ENCODE results near the gene SCGB1A1.
A peak's percentile ranks its signal among the peaks of the same experiment; 100 is the strongest.
"Not testable (repeated sequence)": the region's sequence is repeated elsewhere in the genome, so short reads cannot be mapped to it uniquely, and the experiment has no call there.

The SCGB1A1 gene, protein sequence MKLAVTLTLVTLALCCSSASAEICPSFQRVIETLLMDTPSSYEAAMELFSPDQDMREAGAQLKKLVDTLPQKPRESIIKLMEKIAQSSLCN

DNA sequence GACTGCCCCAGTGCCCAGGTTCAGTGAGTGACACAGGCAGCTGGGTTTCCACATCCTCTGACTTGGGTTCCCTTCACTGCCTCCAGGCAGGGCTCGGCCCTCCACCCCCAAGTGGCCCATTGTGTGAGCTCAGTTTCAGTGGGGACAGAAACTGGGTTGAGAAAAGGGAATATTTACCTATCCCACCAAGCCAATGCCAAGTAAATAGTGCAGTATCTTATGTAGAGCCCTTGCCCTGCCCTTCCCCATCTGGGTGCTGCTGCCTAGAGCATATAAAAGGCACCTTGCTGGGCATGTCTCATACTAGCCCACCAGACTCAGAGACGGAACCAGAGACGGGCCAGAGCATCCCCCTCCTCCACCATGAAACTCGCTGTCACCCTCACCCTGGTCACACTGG is at the start of gene SCGB1A1:
Gene SCGB1A1 (plus strand): TSS at position 301 of the 400 bp plus-strand sequence. CDS start 63 bp downstream, at position 364.
- no peak for DNase-seq

DNA sequence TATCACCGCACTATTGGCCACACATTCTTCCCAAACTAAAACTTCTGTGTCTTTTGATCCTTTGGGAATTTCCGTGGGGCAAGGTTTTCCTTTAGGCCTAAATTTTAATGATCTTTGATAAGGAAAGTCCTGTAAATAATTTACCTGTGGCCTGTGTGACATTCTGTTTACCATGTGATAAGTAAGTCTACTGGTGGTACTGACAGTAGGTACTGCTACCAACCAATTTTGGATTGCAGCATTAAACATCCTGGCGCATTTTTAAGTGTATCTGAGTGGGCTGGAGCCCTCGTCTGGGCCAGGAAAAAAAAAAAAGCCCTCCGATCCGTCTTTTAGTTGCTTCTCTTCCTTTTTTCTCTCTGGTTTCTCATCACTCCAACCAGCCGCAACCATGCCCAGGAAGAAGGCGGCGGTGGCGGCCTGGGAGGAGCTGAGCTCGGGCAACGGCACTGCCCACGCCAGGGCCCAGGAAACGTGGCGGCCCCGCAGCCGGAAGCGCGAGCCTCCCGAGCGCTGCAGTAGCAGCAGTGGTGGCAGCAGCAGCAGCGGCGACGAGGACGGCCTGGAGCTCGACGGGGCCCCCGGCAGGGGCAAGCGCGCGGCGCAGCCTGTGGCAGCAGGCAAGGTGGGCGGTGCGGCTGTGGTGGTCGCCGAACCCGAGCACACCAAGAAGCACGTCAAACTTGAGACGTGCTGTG is 47.9 kb upstream of the SCGB1A1 start:
- DNase-seq: no peak

DNA sequence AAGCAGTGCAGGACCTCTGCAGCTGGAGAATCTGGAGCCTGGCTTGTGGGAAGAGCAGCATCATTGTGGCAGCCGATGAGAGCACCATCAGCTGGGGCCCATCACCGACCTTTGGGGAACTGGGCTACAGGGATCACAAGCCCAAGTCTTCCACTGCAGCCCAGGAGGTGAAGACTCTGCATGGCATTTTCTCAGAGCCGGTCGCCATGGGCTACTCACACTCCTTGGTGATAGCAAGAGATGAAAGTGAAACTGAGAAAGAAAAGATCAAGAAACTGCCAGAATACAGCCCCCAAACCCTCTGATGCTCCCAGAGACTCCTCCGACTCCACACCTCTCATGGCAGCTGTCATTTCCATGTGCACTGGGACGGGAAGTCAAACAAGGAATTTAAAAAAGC is 46.0 kb upstream of the SCGB1A1 start:
- no peak for DNase-seq

DNA sequence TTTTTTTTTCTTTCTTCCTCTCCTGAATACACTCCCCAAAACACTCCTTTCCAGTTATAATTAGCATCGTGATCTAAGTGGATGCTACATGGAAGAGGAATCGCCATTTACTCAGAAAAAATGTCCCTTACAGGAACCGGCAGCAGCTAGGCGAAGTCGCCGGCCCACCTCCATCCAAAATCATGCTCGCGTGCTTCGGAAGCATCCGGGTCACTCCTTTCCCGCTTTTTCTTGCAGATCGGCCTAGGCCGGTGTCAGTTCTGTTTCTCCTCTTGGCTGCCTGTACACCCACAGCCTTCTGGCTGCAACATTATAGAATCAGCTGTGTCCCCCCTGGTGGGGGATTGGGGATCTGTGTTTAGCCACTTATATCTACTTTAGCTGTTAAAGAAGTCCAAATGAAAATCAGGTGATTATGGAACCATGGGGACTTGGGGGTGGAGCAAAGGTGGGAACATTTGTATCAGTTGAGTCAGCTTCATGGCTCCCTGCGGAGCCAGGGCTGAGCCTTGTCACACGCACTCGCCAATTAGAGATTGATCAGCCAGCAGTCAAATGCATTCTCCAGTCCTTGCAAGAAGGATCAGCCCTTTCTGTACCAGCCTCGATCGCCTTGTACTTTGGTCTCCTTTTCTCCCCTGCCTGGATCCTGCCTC is 45.2 kb upstream of the SCGB1A1 start:
- no peak for DNase-seq

DNA sequence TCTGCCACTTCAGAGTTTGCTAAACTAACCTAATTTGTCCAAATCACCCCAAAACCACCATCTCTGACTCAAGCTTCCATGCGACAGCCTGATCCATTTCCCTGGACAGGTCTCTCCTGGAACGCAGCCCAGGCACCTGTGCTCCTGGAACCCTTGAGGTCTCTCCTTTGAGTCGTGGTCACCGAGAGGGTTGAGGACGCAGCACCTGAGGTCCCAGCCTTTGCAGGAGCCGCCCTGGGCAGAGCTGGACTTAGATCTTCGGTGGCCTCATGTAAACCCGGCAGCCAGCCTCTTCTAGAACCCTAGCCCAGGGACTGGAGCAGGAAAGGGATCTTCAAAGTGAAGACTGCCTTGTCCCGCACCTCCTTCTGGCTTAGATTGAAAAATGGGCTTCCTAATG is 44.0 kb upstream of the SCGB1A1 start:
- no peak for DNase-seq

DNA sequence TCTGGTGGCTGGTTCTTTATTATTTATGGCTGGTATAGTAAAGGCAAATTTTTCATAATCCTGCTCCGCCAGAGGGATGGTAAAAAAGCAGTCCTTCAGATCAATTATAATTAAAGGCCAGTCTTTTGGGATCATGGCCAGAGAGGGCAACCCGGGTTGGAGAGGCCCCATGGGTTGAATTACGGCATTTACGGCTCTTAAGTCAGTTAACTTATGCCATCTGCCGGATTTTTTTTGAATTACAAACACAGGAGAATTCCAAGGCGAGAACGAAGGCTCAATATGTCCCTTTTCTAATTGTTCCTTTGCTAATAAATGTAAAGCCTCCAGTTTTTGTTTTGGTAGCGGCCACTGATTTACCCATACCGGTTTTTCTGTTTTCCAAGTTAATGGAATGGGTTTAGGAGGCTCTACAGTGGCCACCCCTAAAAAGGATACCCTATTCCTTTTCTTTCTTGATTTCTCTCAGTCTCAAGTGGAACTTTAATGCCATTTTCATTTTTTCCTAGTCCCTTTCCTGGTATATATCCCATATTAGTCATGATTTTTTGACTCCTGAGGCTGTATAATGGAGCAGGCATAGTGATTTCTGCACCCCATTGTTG is 40.3 kb upstream of the SCGB1A1 start:
- peak; percentile 26 for DNase-seq

DNA sequence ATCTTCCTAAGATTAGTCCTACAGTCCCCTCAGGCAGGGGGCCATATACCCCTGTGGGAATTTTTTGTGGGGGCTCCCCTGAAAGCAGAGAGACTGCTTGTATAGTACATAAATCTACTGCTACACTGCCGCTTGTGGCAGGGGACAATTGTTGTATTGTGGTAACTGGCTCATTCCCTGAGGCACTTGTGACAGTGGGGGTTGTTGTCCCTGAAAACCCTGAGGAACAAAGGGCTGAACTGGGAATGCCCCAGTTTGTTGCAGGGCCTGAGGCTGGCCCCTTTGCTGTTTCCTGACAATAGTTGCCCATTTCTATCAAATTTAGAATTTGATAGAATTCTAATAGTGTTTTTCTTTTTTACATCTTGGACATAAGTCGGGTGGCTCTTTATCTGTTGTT is 39.2 kb upstream of the SCGB1A1 start:
- not testable (repeated sequence) for DNase-seq

DNA sequence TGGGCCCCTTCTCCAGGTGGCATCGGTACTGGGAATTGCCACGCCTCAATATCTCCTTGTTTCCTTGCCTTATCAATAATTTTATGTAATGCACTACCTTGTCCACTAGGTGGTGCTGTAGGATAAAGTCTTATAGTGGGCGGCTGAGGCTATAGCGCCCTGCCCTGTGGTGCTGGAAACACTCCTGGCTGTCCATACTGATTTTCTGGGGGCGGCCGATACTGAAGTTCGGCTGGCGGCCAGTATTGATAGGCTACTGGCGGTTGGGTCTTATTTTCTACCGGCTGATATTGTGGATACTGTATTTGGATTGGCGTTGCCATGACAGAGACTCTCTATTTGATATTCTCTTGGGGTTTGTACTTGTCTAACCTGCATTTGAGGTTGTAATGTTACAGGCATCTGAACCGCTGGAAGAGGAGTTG is 38.0 kb upstream of the SCGB1A1 start:
- peak; percentile 58 for DNase-seq

DNA sequence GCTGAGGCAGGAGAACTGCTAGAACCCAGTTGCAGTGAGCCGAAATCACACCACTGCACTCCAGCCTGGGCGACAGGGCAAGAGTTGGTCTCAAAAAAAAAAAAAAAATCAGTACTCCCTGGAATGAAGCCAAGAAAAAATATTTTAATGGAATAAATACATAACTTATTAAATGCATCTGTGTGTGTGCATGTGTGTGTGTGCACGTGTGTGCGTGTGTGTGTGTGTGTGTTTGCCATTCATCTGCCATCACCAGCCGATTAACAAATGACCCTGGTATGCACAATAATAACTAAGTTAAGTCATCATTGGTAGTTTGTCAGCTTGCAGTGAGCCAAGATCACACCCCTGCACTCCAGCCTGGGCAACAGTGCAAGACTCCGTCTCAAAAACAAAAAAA is 35.0 kb upstream of the SCGB1A1 start:
- no peak for DNase-seq

DNA sequence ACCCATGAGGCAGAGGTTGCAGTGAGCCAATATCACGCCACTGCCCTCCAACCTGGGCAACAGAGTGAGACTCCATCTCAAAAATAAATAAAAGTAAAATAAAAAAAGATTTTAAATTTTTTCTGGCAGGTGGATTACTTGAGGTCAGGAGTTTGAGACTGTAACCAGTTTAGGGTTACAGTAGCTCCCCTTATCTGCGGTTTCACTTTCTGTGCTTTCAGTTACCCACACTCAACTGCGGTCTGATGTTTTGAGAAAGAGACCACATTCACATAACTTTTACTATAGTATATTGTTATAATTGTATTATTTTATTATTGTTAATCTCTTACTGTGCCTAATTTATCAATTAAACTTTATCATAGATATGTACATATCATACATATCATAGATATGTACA is 32.8 kb upstream of the SCGB1A1 start:
- DNase-seq: not testable (repeated sequence)

DNA sequence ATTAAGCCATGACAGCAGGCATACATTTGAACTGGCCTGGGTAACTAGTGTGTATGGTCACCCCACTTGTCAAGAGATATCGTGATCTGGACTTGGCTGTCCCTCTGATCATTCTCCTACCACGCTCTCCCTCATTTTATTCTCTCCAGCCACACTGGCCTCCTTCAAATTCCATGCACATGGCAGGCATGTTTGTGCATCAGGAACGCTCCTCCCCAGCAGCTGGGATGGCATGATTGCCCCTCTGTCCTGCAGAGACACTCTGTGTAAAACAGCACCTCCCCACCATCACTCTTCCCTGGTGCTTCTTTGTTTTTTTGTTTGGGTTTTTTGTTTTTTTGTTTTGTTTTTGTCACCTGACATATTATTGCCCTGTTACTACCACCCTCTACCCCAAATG is 31.5 kb upstream of the SCGB1A1 start:
- no peak for DNase-seq

DNA sequence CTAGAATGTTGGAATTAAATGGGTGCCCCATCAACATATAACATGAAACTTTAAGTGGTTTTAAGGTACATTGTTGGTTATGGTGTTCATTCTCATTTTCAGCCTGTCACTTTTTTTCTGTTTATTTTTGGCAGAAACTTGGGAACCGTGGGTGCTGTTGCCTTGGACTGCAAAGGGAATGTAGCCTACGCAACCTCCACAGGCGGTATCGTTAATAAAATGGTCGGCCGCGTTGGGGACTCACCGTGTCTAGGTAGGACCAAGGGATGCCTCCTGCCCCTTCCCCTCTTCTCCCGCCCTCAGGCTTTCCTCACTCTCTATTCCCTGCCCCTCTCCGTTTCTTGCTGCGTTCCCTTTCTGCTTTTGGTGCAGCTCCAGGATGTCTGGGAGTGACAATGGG is 29.8 kb upstream of the SCGB1A1 start:
- DNase-seq: no peak

DNA sequence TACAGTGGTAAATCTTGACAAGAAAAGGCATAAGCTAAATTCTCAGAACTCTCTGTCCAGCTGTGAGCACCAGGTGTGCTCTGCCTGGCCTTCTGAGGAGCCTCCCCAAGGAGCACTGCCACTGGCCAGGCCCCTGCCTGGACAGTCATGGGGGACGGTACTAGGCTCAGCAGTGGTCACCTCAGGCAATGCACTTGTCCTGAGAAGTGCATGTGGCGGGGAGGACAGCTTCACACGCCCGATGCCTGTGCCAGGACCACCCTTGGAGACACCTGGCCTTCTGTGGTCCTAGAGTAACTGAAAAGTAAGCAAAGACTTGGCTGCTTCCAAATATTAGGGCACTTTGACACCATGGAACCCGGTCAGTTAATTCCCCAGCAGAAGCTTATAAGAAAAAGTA is 28.6 kb upstream of the SCGB1A1 start:
- no peak for DNase-seq

DNA sequence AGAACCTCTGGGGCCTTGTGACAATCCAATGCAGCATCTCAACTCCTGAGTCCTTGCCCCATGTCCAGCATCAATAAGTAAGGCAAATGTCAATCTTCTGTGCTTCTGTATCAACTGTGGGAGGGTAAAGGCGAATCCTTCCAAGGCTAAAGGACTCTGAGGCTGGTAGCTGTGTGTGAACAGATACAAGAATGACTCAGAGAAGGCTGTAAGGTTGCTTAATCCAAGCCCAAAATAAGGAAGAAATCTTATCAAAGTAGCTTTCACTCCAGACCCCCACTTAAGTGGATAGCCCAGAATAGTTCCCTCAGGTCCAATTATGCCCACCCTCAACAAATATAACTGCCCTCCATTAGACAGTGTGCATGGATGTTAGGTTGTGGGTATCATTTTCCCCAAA is 28.1 kb upstream of the SCGB1A1 start:
- no peak for DNase-seq

DNA sequence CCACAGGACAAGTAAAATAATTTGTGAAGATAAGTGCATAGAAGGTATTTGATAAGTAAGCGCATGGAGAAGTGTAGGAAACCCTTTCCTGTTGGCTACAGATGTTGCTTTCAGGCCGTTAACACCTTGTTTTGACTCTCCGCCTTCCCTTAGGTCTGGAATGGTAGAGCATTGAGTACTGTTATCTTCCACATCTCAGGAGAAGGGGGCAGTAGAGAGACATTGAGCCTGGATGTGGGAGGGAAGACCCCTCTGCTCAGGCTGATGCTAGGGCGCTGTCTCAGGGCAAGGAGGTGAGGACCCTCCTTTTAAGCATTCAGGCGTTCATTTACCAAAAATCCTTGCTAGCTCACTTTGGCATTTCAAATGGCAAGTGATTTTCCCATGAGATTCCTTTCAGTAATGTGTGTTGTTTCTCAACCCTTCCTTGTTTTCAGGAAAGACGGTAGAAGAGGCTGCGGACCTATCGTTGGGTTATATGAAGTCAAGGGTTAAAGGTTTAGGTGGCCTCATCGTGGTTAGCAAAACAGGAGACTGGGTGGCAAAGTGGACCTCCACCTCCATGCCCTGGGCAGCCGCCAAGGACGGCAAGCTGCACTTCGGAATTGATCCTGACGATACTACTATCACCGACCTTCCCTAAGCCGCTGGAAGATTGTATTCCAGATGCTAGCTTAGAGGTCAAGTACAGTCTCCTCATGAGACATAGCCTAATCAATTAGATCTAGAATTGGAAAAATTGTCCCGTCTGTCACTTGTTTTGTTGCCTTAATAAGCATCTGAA is 27.0 kb upstream of the SCGB1A1 start:
- no peak for DNase-seq

DNA sequence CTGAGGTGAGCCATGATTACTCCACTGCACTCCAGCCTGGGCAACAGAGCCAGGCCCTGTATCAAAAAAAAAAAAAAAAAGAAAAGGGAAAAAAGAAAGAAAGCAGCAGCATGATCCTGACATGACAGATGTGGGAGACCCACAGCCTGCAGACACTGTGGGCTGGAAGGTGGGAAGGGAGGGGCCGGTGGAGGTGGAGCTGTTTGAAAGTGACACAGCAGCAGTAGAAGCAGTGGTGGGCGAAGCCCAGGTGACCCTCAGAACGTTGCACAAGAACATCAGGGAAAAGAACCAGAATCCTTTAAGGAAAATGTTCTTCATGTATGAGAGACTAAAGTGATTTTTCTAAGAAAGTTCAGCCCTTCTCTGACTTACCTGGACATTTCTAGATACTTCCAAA is 26.3 kb upstream of the SCGB1A1 start:
- DNase-seq: no peak

DNA sequence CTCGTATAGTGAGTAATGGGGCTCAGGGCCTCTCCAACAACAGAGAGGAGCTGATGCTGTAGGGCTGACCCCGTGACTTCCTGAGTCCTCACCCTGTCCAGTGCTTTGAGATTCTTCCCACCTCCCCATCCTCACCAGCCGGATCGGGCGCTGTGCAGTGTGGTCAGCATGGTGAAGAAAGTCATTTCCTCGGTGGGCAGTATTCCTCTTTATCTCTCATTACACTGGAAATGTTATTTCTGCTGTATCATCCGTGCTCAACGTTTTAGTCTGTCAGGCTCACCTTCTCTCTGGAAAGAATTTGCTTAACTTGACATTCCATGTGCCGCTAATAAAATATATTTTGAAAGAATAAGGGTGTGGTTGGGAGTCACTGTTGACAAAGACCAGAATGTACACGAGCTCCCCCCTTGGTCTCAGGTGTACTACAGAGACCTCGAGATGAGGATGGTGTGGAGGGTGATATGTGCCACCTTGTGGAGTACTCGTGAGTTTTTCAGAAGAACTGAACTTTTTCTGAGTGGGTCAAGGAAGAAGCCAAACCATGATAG is 25.7 kb upstream of the SCGB1A1 start:
- no peak for DNase-seq

DNA sequence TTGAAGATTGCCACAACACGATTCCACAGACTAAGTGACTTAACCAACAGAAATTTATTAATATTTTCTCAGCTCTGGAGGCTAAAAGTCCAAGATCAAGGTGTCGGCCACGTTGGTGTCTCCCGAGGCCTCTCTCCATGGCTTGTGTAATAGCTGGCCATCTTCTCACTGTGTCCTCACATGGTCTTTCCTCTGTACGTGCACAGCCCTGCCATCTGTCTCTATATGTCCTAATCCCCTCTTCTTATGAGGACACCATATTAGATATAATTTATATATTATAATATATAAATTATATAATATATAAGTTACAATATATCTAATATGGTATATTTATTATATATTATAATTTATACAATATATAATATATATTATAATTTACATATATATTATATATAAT is 25.1 kb upstream of the SCGB1A1 start:
- DNase-seq: no peak

DNA sequence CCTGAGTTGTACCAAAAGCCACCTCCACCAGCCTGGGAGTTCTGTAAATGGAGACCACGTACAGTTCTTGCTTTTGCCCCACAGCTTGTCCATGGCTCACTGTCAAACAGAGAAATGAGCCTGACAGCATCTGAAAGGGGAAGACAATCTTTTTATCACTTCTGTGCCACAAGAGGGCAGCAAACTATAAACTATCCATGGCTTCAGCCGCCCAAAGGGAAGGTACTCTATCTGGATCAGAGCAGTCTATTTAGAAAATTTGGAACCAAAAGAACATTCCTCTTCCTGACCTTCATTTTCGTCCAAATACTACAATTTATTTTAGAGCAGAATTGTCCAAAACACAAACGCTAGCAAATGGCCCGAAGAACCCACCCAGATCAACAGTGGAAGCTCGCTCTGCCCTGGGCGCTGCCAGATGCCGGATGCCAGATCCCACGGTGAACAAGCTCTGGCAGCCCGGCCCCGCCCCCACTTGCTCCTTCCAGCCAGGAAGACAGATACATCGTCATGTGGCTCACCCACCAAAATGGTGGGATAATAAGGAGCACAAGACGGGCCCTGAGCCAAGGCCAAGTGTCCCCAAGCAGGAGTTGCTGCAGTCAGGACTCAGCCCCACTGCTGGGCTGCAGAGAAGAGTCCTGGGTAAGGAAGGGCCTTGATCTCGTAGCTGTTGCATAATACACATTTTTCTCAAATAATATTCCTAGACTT is 23.9 kb upstream of the SCGB1A1 start:
- peak; percentile 81 for DNase-seq

DNA sequence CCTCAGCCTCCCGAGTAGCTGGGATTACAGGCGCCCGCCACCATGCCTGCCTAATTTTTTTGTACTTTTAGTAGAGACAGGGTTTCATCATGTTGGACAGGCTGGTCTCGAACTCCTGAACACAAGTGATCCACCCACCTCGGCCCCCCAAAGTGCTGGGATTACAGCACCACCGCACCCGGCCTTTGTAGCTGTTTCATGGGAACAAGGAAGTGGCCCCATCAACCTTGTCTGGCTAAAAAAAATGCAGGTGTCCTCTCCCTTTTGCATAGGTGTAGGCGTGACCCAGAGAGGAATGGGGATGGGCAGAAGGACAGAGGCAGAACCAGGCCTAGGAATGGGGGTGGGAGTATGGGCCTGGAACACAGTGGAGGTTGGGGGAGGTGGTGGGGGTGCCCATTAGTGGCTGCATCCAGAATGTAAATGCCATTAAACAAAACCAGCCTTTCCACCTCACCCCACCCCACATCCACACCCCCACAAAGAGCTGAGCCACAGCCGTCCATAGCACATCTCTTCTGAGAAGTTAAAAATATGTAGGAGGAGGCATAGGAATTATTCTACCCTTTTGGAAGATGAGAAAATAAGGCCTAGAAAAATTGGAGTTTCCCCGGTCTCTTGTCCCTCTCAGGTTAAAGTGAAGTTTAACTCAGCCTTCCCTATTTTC is 22.8 kb upstream of the SCGB1A1 start:
- no peak for DNase-seq
